Coronary artery (tissue), 2 donors: ENCODE results near the gene WSCD2.

Source experiments
- DNase-seq: peaks from one replicate; pipeline ENCODE4 v3.0.0-alpha.2; 2017; ENCODE audit warnings: low spot score
- H3K27ac ChIP-seq, 2 donors: fragments of 200-600 bp; sonication (generic); one replicate each; pipeline ENCODE4 v1.5.1; 2016 to 2019
- H3K4me3 ChIP-seq: fragments of 200-600 bp; sonication (generic); 2 replicates; pipeline ENCODE4 v1.5.1; 2016; ENCODE audit warnings: mild to moderate bottlenecking, moderate library complexity
- CTCF ChIP-seq: fragments of 200-600 bp; sonication (generic); IDR thresholded peaks from one replicate; pipeline ENCODE4 v1.5.1; 2019; ENCODE audit warnings: antibody characterized with exemption

WSCD2 gene

DNA sequence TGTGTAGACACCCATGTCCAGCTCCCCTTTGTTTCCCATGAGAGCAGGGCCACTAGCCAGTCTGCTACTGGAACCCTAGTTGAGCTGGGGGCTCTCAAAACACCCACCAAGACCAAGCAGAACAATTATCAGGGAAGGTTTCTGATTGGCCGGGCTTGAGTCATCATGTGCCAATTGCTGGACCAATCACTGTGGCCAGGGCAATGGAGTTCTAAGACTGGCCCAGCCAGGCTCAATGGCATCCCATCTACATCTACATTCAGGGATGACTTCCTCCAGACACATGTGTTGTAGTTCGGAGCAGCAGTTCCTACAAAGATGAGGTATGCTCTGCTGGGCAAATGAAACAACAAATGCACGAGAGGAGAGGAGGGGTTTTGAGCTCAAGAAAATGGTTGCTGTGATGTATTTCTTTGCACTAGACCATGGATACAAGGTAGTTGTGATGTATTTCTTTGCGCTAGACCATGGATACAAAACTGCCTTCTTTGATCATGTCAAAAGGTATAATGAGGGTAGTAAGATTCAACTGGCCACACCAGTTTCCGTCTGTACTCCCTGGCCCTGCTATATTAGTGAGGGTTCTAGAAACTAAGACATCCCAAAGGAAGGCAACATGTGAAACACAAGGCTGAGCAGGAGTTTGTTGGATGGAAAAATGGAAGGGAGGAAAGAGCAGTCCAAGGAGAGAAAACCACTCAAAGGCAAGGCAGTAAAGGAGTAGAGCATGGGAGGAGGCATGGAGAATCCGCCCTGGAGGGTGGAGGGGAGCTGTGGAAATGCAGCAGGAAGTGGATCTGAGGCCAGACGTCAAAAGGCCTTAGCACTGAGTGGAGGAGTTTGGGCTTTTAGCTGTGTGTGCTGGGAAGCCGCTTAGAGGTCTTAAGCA is 8.9 kb upstream of the WSCD2 start:
- no peak for TF ChIP-seq CTCF
- DNase-seq = no peak
- Histone ChIP-seq H3K4me3 (no peak overlapping the region), H3K27ac (peak overlapping the region in 1 of 2 donors; percentile 64)

GRCh38 chr12:108120863-108121165 is 8.3 kb upstream of the WSCD2 start:
- peak overlapping the region in 1 of 2 donors; percentile 64 for H3K27ac ChIP-seq
- no peak overlapping the region for H3K4me3 ChIP-seq
- no peak for DNase-seq
- no peak for TF ChIP-seq CTCF

- no peak for TF ChIP-seq CTCF
- Histone ChIP-seq H3K4me3 (no peak overlapping the region), H3K27ac (peak overlapping the region in 1 of 2 donors; percentile 64)
- no peak for DNase-seq
These were observed 7.8 kb upstream of the WSCD2 start for GRCh38 chr12:108121320-108121719.

- DNase-seq = no peak
- H3K27ac ChIP-seq = peak overlapping the region in 1 of 2 donors; percentile 64
- no peak for TF ChIP-seq CTCF
- no peak overlapping the region for H3K4me3 ChIP-seq
These were observed 7.2 kb upstream of the WSCD2 start for GRCh38 chr12:108121728-108122471.

- Histone ChIP-seq H3K27ac (no peak overlapping the region), H3K4me3 (no peak overlapping the region)
- DNase-seq = no peak
- no peak for TF ChIP-seq CTCF
These were observed 6.4 kb upstream of the WSCD2 start for GRCh38 chr12:108122644-108123043.

DNA sequence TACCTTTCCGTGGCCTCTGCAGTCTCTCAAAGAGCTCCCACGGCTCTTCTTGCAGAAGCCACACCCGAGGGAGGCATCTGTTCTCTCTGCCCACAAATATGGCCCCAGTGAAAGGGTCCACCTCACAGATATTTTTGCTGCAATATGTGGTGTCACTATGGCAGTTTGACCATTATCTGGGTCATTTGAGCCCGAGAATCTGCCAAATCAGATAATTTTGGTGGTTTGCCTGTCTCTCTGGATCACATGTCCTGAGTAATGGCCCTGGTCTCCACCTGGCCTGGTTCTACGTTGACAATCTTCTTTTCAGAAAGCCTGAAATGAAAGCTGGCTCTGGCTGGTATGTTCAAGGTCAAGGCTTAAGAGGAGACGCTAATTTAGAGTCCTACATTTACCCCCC is 5.7 kb upstream of the WSCD2 start:
- Histone ChIP-seq H3K27ac (no peak overlapping the region), H3K4me3 (no peak overlapping the region)
- no peak for TF ChIP-seq CTCF
- DNase-seq = no peak
